Measurements from ENCODE around the gene NMRAL1. TPM values are rescaled to one million over a fixed set of nuclear protein-coding genes. Genes with fewer than 3 reads are reported as not detected.

The NMRAL1 gene
- total RNA-seq, 1 donor from 2014 or later, result 48.7 TPM

GRCh38 chr16:4475880-4476788, 1.7 kb upstream of the NMRAL1 start, which contains the start of gene HMOX2:
HMOX2 (plus strand) TSS chr16:4476398; CDS start chr16:4505525, 29,127 bp downstream.
- peaks cover 2% of the 10 kb centered on the region for H3K9me3 Mint-ChIP-seq (ENCODE audit: low read depth)
- peak; percentile 90 for DNase-seq (ENCODE audit: low spot score, unreplicated experiment)
- peak; percentile 59 for TF ChIP-seq CTCF (IDR thresholded peaks at IDR 0.05; ENCODE audit: unreplicated experiment)
- H3K27me3 Mint-ChIP-seq, result no peaks in the 10 kb centered on the region
- H3K4me3 Mint-ChIP-seq (ENCODE audit: low read depth), result peak within 1 kb of the TSS; percentile 77
- H3K4me1 Mint-ChIP-seq (ENCODE audit: low read depth), result peaks cover 10% of the 10 kb centered on the region
- peak within 1 kb of the TSS; percentile 96 for H3K27ac Mint-ChIP-seq
- H3K36me3 Mint-ChIP-seq (ENCODE audit: insufficient read depth), result peaks cover 8% of the 10 kb centered on the region

GRCh38 chr16:4472880-4473279, 1.5 kb downstream of the NMRAL1 start:
- H3K4me3 Mint-ChIP-seq (ENCODE audit: low read depth), result peak overlapping the region; percentile 68
- peaks cover 7% of the 10 kb centered on the region for H3K36me3 Mint-ChIP-seq (ENCODE audit: insufficient read depth)
- no peaks in the 10 kb centered on the region for H3K27me3 Mint-ChIP-seq
- peaks cover 2% of the 10 kb centered on the region for H3K9me3 Mint-ChIP-seq (ENCODE audit: low read depth)
- peaks cover 6% of the 10 kb centered on the region for H3K4me1 Mint-ChIP-seq (ENCODE audit: low read depth)
- H3K27ac Mint-ChIP-seq, result no peak overlapping the region
- DNase-seq (ENCODE audit: low spot score, unreplicated experiment), result no peak
- no peak for TF ChIP-seq CTCF (IDR thresholded peaks at IDR 0.05; ENCODE audit: unreplicated experiment)

- DNase-seq (ENCODE audit: low spot score, unreplicated experiment), result no peak
- Mint-ChIP-seq H3K4me3 (ENCODE audit: low read depth) (no peak overlapping the region), H3K27me3 (no peaks in the 10 kb centered on the region), H3K4me1 (ENCODE audit: low read depth) (peaks cover 4% of the 10 kb centered on the region), H3K36me3 (ENCODE audit: insufficient read depth) (peaks cover 8% of the 10 kb centered on the region), H3K27ac (no peak overlapping the region), H3K9me3 (ENCODE audit: low read depth) (peaks cover 2% of the 10 kb centered on the region)
- no peak for TF ChIP-seq CTCF (IDR thresholded peaks at IDR 0.05; ENCODE audit: unreplicated experiment)
Observed at GRCh38 chr16:4471869-4472268, 2.6 kb downstream of the NMRAL1 start.

- Mint-ChIP-seq H3K9me3 (ENCODE audit: low read depth) (no peaks in the 10 kb centered on the region), H3K27ac (no peak overlapping the region), H3K36me3 (ENCODE audit: insufficient read depth) (peaks cover 7% of the 10 kb centered on the region), H3K4me1 (ENCODE audit: low read depth) (no peaks in the 10 kb centered on the region), H3K4me3 (ENCODE audit: low read depth) (no peak overlapping the region), H3K27me3 (no peaks in the 10 kb centered on the region)
- no peak for DNase-seq (ENCODE audit: low spot score, unreplicated experiment)
- no peak for TF ChIP-seq CTCF (IDR thresholded peaks at IDR 0.05; ENCODE audit: unreplicated experiment)
Observed at GRCh38 chr16:4468972-4469371, 5.5 kb downstream of the NMRAL1 start.

- no peaks in the 10 kb centered on the region for H3K4me1 Mint-ChIP-seq (ENCODE audit: low read depth)
- H3K27ac Mint-ChIP-seq, result no peak overlapping the region
- no peaks in the 10 kb centered on the region for H3K9me3 Mint-ChIP-seq (ENCODE audit: low read depth)
- TF ChIP-seq CTCF (IDR thresholded peaks at IDR 0.05; ENCODE audit: unreplicated experiment), result no peak
- no peak for DNase-seq (ENCODE audit: low spot score, unreplicated experiment)
- peaks cover 7% of the 10 kb centered on the region for H3K36me3 Mint-ChIP-seq (ENCODE audit: insufficient read depth)
- no peak overlapping the region for H3K4me3 Mint-ChIP-seq (ENCODE audit: low read depth)
- no peaks in the 10 kb centered on the region for H3K27me3 Mint-ChIP-seq
Observed at GRCh38 chr16:4467916-4468315, 6.5 kb downstream of the NMRAL1 start.
